IMR-90 (cell line): ENCODE results near the gene KIFBP. TPM values are rescaled to one million over a fixed set of nuclear protein-coding genes. Genes with fewer than 3 reads are reported as not detected.

Experiments used
- ATAC-seq: fragments of 200-7000 bp; cut with Tn5 transposase; 2 replicates; pipeline ENCODE4 v1.9.1; 2020; ENCODE audit warnings: low read depth, mild to moderate bottlenecking, moderate library complexity
- BruUV-seq: library from RNA; stranded (reverse); fragments of 400-500 nt; replicated peaks from 2 replicates; lab custom pipeline; 2021; lab: Mats Ljungman, UMichigan
- CTCF ChIA-PET: fragments of 300-600 bp; formaldehyde crosslinking; extraction: SDS; loops from one replicate; lab custom pipeline; 2021; ENCODE audit warnings: antibody characterized with exemption; lab: Yijun Ruan, JAX
- POLR2A ChIA-PET: fragments of 300-600 bp; sonication (Branson Sonifier 250); formaldehyde crosslinking; loops from one replicate; lab custom pipeline; 2022; ENCODE audit warnings: antibody characterized with exemption; ENCODE audit not compliant: unreplicated experiment; lab: Charles Lee
- DNase-seq: peaks from one replicate; pipeline ENCODE4 v3.0.0; 2013
- H2AFZ ChIP-seq: replicated peaks from 2 replicates; pipeline ENCODE3; 2013; ENCODE audit warnings: low read length, mild to moderate bottlenecking; ENCODE audit not compliant: poor library complexity
- H2AK5ac ChIP-seq: 2 replicates; pipeline ENCODE4 v1.6.1; 2013; ENCODE audit warnings: low read depth, low read length, inconsistent platforms
- H2AK9ac ChIP-seq: replicated peaks from 2 replicates; pipeline ENCODE3; 2013; ENCODE audit warnings: mild to moderate bottlenecking, low read depth, low read length, moderate library complexity; ENCODE audit not compliant: poor library complexity
- H2BK120ac ChIP-seq: 2 replicates; pipeline ENCODE4 v1.6.1; 2013; ENCODE audit warnings: low read depth, low read length, inconsistent platforms
- H2BK15ac ChIP-seq: 3 replicates; pipeline ENCODE4 v1.6.1; 2013; ENCODE audit warnings: low read depth, low read length, inconsistent platforms
- H2BK20ac ChIP-seq: 2 replicates; pipeline ENCODE4 v1.6.1; 2013; ENCODE audit warnings: low read depth, mild to moderate bottlenecking, inconsistent platforms, low read length, moderate library complexity
- H2BK5ac ChIP-seq: 2 replicates; pipeline ENCODE4 v1.6.1; 2013; ENCODE audit warnings: mild to moderate bottlenecking, low read depth, low read length, inconsistent platforms; ENCODE audit not compliant: poor library complexity, severe bottlenecking
- H3K14ac ChIP-seq: replicated peaks from 2 replicates; pipeline ENCODE4 v1.6.1; 2013; ENCODE audit warnings: low read depth, low read length, inconsistent platforms
- H3K18ac ChIP-seq: 2 replicates; pipeline ENCODE4 v1.6.1; 2013; ENCODE audit warnings: low read depth, low read length, control low read depth
- H3K23ac ChIP-seq: 2 replicates; pipeline ENCODE4 v1.6.1; 2013; ENCODE audit warnings: low read depth, low read length, inconsistent platforms
- H3K27ac ChIP-seq: 2 replicates; pipeline ENCODE4 v1.5.1; 2013; ENCODE audit warnings: mild to moderate bottlenecking, control low read depth, low read length; ENCODE audit not compliant: insufficient read depth
- H3K27me3 ChIP-seq: 2 replicates; pipeline ENCODE4 v1.6.1; 2013; ENCODE audit warnings: low read length; ENCODE audit not compliant: control insufficient read depth, insufficient read depth
- H3K36me3 ChIP-seq: 2 replicates; pipeline ENCODE4 v1.6.1; 2013; ENCODE audit warnings: low read length, mixed read lengths; ENCODE audit not compliant: control insufficient read depth, insufficient read depth
- H3K4ac ChIP-seq: 2 replicates; pipeline ENCODE4 v1.6.1; 2013; ENCODE audit warnings: low read depth, low read length, inconsistent platforms
- H3K4me1 ChIP-seq: 2 replicates; pipeline ENCODE4 v1.6.1; 2013; ENCODE audit warnings: low read length, mixed read lengths; ENCODE audit not compliant: control insufficient read depth, insufficient read depth
- H3K4me2 ChIP-seq: 2 replicates; pipeline ENCODE4 v1.6.1; 2013; ENCODE audit warnings: low read depth, mild to moderate bottlenecking, control low read depth, low read length, moderate library complexity
- H3K4me3 ChIP-seq: 2 replicates; pipeline ENCODE4 v1.5.1; 2013; ENCODE audit warnings: low read depth, mild to moderate bottlenecking, control low read depth, low read length, moderate library complexity; ENCODE audit not compliant: insufficient read depth
- H3K56ac ChIP-seq: 2 replicates; pipeline ENCODE4 v1.6.1; 2013; ENCODE audit warnings: low read length, inconsistent platforms; ENCODE audit not compliant: insufficient read depth; ENCODE audit errors: extremely low read depth
- H3K79me1 ChIP-seq, 2 experiments: 2 replicates each; pipeline ENCODE4 v1.6.1; 2013; ENCODE audit warnings: low read length in 2 of 2, inconsistent platforms in 1 of 2, low read depth in 1 of 2
- H3K9ac ChIP-seq: 2 replicates; pipeline ENCODE4 v1.6.1; 2013; ENCODE audit warnings: low read depth, low read length, control low read depth
- H3K9me1 ChIP-seq: 2 replicates; pipeline ENCODE4 v1.6.1; 2013; ENCODE audit warnings: low read length, inconsistent platforms; ENCODE audit not compliant: insufficient read depth
- H3K9me3 ChIP-seq: 2 replicates; pipeline ENCODE4 v1.6.1; 2013; ENCODE audit warnings: low read length; ENCODE audit not compliant: control insufficient read depth, insufficient read depth
- H4K20me1 ChIP-seq: 2 replicates; pipeline ENCODE4 v1.6.1; 2013; ENCODE audit warnings: low read length, inconsistent platforms; ENCODE audit not compliant: insufficient read depth
- H4K5ac ChIP-seq: 2 replicates; pipeline ENCODE4 v1.6.1; 2013; ENCODE audit warnings: mild to moderate bottlenecking, low read depth, low read length, control low read depth
- H4K8ac ChIP-seq, 2 experiments: 2 replicates each; pipeline ENCODE4 v1.6.1; 2013; ENCODE audit warnings: low read depth in 2 of 2, low read length in 2 of 2, control low read depth in 1 of 2, inconsistent platforms in 1 of 2
- H4K91ac ChIP-seq: 2 replicates; pipeline ENCODE4 v1.6.1; 2013; ENCODE audit warnings: low read depth, low read length, inconsistent platforms; ENCODE audit not compliant: insufficient read depth
- BHLHE40 ChIP-seq: fragments of 150-350 bp; IDR thresholded peaks from 2 replicates; pipeline ENCODE4 v1.6.1; 2016; ENCODE audit warnings: mild to moderate bottlenecking, low read depth, low read length
- CEBPB ChIP-seq: IDR thresholded peaks from 2 replicates; pipeline ENCODE4 v1.6.1; 2012; ENCODE audit warnings: low read depth, low read length, improper control_type of control experiment
- CHD1 ChIP-seq: IDR thresholded peaks from 2 replicates; pipeline ENCODE4 v1.6.1; 2012; ENCODE audit warnings: low read depth, low read length, improper control_type of control experiment
- FOS ChIP-seq: fragments of 150-350 bp; IDR thresholded peaks from 2 replicates; pipeline ENCODE4 v1.6.1; 2016; ENCODE audit warnings: low read depth, low read length
- MAFK ChIP-seq: IDR thresholded peaks from 2 replicates; pipeline ENCODE4 v1.6.1; 2012; ENCODE audit warnings: low read depth, low read length, improper control_type of control experiment
- NFE2L2 ChIP-seq: fragments of 150-350 bp; IDR thresholded peaks from 2 replicates; pipeline ENCODE4 v1.6.1; 2016; ENCODE audit warnings: low read depth, mild to moderate bottlenecking, low read length
- POLR2A ChIP-seq: IDR thresholded peaks from 2 replicates; pipeline ENCODE4 v1.6.1; 2012; ENCODE audit warnings: mild to moderate bottlenecking, low read depth, low read length
- RAD21 ChIP-seq: IDR thresholded peaks from 2 replicates; pipeline ENCODE4 v1.6.1; 2012; ENCODE audit warnings: low read length, improper control_type of control experiment
- RCOR1 ChIP-seq: IDR thresholded peaks from 2 replicates; pipeline ENCODE4 v1.6.1; 2012; ENCODE audit warnings: mild to moderate bottlenecking, low read length, improper control_type of control experiment; ENCODE audit not compliant: insufficient replicate concordance
- RFX5 ChIP-seq: IDR thresholded peaks from 2 replicates; pipeline ENCODE4 v1.8.0; 2012; ENCODE audit warnings: low read depth, mild to moderate bottlenecking, low read length, moderate library complexity
- SMC3 ChIP-seq: fragments of 150-350 bp; IDR thresholded peaks from 2 replicates; pipeline ENCODE4 v1.6.1; 2016; ENCODE audit warnings: low read depth, mild to moderate bottlenecking, antibody characterized with exemption, low read length, moderate library complexity
- WGBS, 2 experiments: methylation state at CpG; one replicate each; pipeline versions ENCODE4 v1.1.5 to v1.1.7; 2013; ENCODE audit warnings: missing lambda C conversion rate in 2 of 2; ENCODE audit not compliant: insufficient read length in 1 of 2; ENCODE audit errors: extremely low coverage in 2 of 2; 5-methylcytosine and 5-hydroxymethylcytosine counted together
- dilution Hi-C: fragments of 300-500 bp; cut with HindIII; formaldehyde crosslinking; loops from one replicate; pipeline ENCODE4 v1.14.3; 2018; ENCODE audit warnings: low sequenced_read_pairs; ENCODE audit not compliant: unreplicated experiment
- in situ Hi-C: fragments of 300-500 bp; cut with MboI; formaldehyde crosslinking; loops from 3 replicates; pipeline ENCODE4 v1.14.3; 2019; ENCODE audit warnings: low sequenced_read_pairs, inconsistent platforms, mixed read lengths
- intact Hi-C: fragments of 100-400 bp; cut with micrococcal nuclease; formaldehyde crosslinking; loops from 2 replicates; pipeline ENCODE4 v1.10.0; 2022
- polyA plus RNA-seq, 3 experiments: library from polyadenylated mRNA; depleted of rRNA; stranded (reverse); fragments of >200 nt; gene quantifications; 2 replicates each; pipeline ENCODE4 v1.2.3, GENCODE V29; 2012; ENCODE audit warnings: low replicate concordance in 1 of 3
- total RNA-seq: library from RNA; depleted of rRNA; stranded (reverse); fragments of >200 nt; gene quantifications from 2 replicates; pipeline ENCODE4 v1.2.3, GENCODE V29; 2012
- TF ChIP-seq, protein P1 (sequence below): conservative IDR thresholded peaks from 2 replicates; pipeline ENCODE4 v1.5.1; 2012; ENCODE audit warnings: mild to moderate bottlenecking, low read depth, low read length, improper control_type of control experiment
- TF ChIP-seq, protein P2 (sequence below): fragments of 150-350 bp; IDR thresholded peaks from 2 replicates; pipeline ENCODE4 v1.6.1; 2016; ENCODE audit warnings: low read depth, mild to moderate bottlenecking, low read length, moderate library complexity, borderline replicate concordance
- TF ChIP-seq, protein P3 (sequence below): fragments of 150-350 bp; IDR thresholded peaks from 2 replicates; pipeline ENCODE4 v1.6.1; 2017; ENCODE audit warnings: mild to moderate bottlenecking, antibody characterized with exemption, low read length, low read depth

Gene KIFBP
- total and polyA plus RNA-seq, 2 of the 4 experiments (the other 2 are of a cell fraction) = 30.6 to 51.3 TPM

DNA sequence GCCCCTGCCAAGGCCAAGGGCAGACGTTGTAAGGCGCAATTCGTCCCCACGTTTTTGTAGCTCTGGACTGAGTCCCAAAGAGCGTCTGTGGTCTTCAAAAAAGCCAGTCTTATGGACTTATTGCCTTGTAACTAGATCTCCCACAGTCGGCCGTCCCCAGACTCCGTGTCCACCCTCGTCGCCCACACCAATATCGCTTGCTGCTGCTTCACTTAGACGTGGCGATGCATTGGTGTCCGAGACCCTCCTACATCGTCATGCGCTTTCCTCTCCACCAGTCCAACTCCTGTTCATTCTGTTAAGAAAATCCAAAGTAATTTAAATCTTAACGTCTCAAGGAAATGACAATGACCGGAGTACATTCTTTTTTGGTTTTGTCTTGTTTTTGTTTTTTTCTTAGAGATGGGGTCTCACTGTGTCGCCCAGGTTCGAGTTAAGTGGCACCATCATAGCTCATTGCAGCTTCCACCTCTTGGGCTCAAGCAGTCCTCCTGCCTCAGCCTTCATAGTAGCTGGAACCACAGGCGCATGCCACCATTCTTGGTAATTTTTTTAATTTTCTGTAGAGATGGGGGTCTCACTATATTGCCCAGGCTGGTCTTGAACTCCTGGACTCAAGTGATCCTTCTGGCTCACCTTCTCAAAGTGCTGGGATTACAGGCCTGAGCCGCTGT, 851 bp downstream of the KIFBP start:
- dilution Hi-C loops (no loop called here), intact Hi-C loops (loop anchor here (5.0 kb wide), 1 partner anchor 103 kb away; no protein-coding TSS in a partner anchor), in situ Hi-C loops (no loop called here)
- DNase-seq = peak; percentile 13
- Histone ChIP-seq H3K56ac (peak overlapping the region; percentile 42), H3K4me1 (peaks cover 12% of the 10 kb centered on the region), H3K14ac (peak overlapping the region; percentile 79), H3K36me3 (peaks cover 2% of the 10 kb centered on the region; the same call in 1 of the 2 replicates), H2AK5ac (peak overlapping the region; percentile 86; the same call in 1 of the 2 replicates), H4K8ac (peak overlapping the region; percentile 68 to 77; a peak in 3 of 4 replicates), H3K9me3 (no peaks in the 10 kb centered on the region), H2BK20ac (no peak overlapping the region), H3K4ac (peak overlapping the region; percentile 71), H4K5ac (peak overlapping the region; percentile 80), H4K91ac (peak overlapping the region; percentile 61), H2BK5ac (peak overlapping the region; percentile 48), H3K4me2 (peak overlapping the region; percentile 100), H3K23ac (peak overlapping the region; percentile 91), H2AFZ (peak overlapping the region; percentile 89), H4K20me1 (peaks cover 13% of the 10 kb centered on the region; the same call in 1 of the 2 replicates), H3K4me3 (peak overlapping the region; percentile 85), H3K9ac (peak overlapping the region; percentile 78), H2AK9ac (peak overlapping the region; percentile 88), H3K79me1 (peaks cover 9 to 38% of the 10 kb centered on the region in 2 experiments), H3K9me1 (peaks cover 9% of the 10 kb centered on the region), H2BK120ac (no peak overlapping the region), H3K27ac (peak overlapping the region; percentile 71), H3K18ac (peak overlapping the region; percentile 44; the same call in 1 of the 2 replicates), H3K27me3 (no peaks in the 10 kb centered on the region), H2BK15ac (peak overlapping the region; percentile 18; the same call in 1 of the 3 replicates)
- ChIA-PET CTCF (interaction anchor here (0.5 kb wide), 1 partner anchor 469 kb away, joined by 3 read pairs; no protein-coding TSS in a partner anchor), POLR2A (no interaction called here)
- peak; percentile 1; the same call in 1 of the 2 replicates for ATAC-seq
- WGBS, 2 experiments = 13% methylated on average over 10 of the region's 22 CpGs; no CpG with 5 or more reads in 1 of the 2 experiments
- BruUV-seq = no TSS peak
- TF ChIP-seq MAFK (no peak), CHD1 (no peak), RAD21 (no peak), RCOR1 (no peak), FOS (no peak), CEBPB (no peak), BHLHE40 (no peak), NFE2L2 (no peak), SMC3 (no peak), POLR2A (no peak), RFX5 (no peak)
- TF ChIP-seq, protein P1, sequence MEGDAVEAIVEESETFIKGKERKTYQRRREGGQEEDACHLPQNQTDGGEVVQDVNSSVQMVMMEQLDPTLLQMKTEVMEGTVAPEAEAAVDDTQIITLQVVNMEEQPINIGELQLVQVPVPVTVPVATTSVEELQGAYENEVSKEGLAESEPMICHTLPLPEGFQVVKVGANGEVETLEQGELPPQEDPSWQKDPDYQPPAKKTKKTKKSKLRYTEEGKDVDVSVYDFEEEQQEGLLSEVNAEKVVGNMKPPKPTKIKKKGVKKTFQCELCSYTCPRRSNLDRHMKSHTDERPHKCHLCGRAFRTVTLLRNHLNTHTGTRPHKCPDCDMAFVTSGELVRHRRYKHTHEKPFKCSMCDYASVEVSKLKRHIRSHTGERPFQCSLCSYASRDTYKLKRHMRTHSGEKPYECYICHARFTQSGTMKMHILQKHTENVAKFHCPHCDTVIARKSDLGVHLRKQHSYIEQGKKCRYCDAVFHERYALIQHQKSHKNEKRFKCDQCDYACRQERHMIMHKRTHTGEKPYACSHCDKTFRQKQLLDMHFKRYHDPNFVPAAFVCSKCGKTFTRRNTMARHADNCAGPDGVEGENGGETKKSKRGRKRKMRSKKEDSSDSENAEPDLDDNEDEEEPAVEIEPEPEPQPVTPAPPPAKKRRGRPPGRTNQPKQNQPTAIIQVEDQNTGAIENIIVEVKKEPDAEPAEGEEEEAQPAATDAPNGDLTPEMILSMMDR = no peak
- TF ChIP-seq, protein P2, sequence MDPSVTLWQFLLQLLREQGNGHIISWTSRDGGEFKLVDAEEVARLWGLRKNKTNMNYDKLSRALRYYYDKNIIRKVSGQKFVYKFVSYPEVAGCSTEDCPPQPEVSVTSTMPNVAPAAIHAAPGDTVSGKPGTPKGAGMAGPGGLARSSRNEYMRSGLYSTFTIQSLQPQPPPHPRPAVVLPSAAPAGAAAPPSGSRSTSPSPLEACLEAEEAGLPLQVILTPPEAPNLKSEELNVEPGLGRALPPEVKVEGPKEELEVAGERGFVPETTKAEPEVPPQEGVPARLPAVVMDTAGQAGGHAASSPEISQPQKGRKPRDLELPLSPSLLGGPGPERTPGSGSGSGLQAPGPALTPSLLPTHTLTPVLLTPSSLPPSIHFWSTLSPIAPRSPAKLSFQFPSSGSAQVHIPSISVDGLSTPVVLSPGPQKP = no peak
- TF ChIP-seq, protein P3, sequence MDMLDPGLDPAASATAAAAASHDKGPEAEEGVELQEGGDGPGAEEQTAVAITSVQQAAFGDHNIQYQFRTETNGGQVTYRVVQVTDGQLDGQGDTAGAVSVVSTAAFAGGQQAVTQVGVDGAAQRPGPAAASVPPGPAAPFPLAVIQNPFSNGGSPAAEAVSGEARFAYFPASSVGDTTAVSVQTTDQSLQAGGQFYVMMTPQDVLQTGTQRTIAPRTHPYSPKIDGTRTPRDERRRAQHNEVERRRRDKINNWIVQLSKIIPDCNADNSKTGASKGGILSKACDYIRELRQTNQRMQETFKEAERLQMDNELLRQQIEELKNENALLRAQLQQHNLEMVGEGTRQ = no peak
